ENCODE data around the gene KRTAP4-2.
A peak's percentile ranks its signal among the peaks of the same experiment; 100 is the strongest.
"Not testable (repeated sequence)": the region's sequence is repeated elsewhere in the genome, so short reads cannot be mapped to it uniquely, and the experiment has no call there.

KRTAP4-2 gene

DNA sequence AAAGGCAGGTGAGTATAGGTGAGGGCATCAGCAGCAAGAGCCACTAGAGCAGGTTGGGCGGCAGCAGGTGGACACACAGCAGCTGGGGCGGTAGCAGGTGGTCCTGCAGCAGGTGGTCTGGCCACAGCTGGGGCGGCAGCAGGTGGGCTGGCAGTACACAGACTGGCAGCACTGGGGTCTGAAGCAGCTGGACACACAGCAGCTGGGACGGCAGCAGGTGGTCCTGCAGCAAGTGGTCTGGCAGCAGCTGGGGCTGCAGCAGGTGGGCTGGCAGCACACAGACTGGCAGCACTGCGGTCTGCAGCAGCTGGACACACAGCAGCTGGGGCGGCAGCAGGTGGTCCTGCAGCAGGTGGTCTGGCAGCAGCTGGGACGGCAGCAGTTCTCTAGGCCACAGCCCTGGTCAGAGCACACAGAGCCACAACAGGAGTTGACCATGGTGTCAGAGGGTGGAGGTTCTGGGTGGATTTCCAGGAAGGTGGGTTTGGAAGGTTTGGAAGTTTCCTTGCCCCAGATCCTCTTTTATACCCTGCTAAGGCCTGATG is at the start of gene KRTAP4-2:
Gene KRTAP4-2, minus strand, starts transcription at position 495 of the 545 bp plus-strand sequence. Its CDS starts 57 bp downstream, at position 438.
- DNase-seq (ENCODE audit: low read depth): no peak

DNA sequence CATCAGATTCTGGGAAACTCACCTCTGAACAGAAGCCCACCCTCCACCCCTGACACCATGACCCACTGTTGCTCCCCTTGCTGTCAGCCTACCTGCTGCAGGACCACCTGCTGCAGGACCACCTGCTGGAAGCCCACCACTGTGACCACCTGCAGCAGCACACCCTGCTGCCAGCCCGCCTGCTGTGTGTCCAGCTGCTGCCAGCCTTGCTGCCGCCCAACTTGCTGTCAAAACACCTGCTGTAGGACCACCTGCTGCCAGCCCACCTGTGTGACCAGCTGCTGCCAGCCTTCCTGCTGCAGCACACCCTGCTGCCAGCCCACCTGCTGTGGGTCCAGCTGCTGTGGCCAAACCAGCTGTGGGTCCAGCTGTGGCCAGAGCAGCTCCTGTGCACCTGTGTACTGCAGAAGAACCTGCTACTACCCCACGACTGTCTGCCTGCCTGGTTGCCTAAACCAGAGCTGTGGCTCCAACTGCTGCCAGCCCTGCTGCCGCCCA is 48.6 kb upstream of the KRTAP4-2 start, which contains the start of gene KRTAP9-2:
Gene KRTAP9-2, plus strand, starts transcription at position 51 of the 498 bp plus-strand sequence. Its CDS starts 7 bp downstream, at position 58.
- DNase-seq (ENCODE audit: low read depth): not testable (repeated sequence)

DNA sequence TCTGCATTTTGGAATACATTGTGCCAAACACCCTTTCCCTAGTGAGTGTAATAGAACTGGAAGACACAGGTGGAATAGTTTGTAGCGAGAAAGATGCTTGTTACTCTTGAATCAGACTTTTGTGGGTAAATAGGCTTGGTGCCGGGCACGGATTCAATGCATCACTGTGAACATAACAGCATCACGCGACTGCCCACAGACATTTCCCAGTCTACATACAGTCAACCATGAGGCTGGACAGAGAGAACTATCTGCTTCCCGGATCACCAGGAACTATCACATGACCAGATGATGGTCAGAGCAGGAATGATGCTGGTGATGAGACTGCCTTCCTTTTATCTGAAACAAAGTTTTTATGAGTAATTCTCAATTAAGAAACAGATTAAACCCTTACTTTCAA is 48.0 kb upstream of the KRTAP4-2 start:
- DNase-seq (ENCODE audit: low read depth): no peak

DNA sequence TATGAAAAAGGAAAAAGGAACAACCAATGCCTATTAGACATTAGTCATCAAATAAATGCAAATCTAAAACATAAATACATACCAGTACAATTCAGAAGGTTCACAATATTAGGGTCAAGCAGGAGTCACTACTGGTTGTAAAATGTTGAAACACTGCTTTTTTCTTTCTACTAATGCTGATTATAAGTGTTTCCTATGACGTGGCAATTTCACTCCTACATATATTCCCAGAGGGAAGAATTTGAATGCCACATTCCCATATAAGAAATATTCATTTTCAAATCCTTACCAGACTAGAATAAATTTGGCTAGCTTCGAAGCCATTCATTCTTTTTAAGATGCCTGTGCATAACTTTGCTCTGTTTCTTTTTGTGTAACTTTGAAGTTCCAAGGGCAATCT is 45.8 kb upstream of the KRTAP4-2 start:
- DNase-seq (ENCODE audit: low read depth): no peak

DNA sequence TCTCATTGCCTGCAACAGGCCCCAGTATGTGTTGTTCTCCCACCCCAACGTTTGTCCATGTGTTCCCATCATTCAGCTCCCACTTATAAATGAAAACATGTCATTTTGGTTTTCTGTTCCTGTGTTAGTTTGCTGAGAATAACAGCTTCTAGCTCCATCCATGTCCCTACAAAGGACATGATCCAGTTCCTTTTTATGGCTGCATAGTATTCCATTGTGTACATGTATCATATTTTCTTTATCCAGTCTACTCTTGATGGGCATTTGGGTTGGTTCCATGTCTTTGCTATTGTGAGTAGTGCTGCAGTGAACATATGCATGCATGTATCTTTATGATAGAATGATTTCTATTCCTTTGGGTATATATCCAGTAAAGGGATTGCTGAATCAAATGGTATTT is 37.7 kb upstream of the KRTAP4-2 start:
- DNase-seq (ENCODE audit: low read depth): no peak

DNA sequence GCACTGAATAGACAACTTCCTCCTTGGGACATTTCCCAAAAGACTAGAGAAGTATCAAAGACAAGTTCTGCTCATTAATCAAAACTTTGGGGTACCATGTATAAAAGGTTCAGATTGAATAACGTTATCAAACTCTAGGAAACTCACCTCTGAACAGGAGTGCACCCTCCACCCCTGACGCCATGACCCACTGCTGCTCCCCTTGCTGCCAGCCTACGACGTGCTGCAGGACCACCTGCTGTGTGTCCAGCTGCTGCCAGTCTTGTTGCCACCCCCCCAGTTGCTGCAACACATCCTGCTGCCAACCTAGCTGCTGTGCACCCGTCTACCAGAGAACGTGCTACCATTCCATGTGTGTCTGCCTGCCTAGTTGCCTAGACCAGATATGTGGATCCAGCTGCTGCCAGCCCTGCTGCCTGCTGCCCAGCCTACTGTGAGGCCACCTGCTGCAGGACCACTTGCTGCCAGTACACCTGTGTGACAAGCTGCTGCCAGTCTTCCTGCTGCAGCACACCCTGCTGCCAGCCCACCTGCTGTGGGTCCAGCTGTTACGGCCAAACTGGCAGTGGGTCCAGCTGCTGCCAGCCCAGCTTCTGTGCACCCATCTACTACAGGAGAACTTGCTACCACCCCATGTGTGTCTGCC is 34.6 kb upstream of the KRTAP4-2 start:
- no peak for DNase-seq (ENCODE audit: low read depth)

DNA sequence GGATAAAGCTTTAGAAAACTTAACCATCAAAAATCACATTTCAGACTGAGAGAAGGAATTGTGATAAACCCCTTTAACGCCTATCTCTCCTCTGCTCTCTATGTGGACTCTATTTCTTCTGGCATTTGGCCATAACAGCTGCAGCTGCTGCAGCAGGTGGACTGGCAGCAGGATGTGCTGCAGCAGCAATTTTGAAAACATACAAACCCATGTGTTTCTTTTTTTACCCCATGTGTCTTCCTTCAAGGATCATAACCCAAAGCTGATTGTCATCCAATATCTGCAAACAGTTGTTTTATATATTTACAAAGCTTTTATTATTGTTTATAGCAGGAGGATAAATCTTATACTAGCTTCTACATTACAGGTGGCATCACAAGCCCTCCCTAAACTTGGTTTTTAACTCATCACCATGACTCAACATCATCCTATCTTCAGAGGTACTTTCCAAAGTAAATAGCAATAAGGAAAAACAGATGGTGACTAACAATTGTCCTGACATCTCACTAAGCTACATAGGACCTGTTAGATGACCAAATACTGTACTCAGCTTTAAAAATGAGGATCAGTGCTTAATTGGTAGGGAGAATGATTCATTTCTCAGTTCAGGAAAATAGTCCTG is 33.9 kb upstream of the KRTAP4-2 start:
- DNase-seq (ENCODE audit: low read depth): peak; percentile 21

DNA sequence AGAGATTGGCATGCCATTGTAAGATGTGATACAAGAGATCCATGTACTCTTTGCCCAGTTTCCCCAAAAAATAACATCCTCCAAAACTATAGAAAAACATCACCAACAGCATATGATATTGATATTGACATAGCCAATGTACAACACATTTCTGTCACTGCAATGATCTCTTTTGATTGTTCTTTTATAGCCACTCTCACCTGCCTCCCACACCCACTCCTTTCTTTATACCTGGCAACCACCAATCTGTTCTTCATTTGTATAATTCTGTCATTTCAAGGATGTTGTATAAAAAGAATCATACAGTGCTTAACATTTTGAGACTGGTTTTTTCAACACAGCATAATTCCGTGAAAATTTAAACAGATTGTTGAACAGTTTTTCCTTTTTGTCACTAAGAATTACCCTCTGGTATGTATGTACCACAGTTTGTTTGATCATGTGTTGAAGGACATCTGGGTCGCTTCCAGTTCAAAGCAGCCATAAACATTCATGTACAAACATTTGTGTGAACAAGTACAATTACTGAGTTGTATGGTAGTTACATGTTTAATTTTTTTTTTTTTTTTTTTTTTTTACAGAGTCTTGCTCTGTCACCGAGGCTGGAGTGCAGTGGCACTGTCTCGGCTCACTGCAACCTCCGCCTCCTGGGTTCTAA is 21.5 kb upstream of the KRTAP4-2 start:
- no peak for DNase-seq (ENCODE audit: low read depth)

DNA sequence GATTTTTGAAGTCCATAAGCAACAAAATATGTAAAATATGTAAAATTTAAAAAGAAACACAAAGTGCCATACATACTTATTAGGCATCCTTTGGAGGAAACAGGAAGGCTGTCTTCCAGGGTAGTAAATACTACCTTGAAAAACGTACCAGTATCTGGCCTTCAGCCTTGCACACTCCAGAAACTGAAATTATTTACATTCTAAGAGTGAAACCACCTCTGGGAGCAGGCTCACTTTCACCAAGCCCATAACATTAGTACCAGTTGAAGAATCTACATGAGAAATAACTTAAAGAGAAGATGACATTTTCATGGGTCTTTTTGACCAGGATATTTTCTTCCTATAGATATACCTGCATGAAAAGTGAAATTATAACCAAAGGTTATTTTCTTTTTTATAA is 18.0 kb upstream of the KRTAP4-2 start:
- DNase-seq (ENCODE audit: low read depth): no peak

DNA sequence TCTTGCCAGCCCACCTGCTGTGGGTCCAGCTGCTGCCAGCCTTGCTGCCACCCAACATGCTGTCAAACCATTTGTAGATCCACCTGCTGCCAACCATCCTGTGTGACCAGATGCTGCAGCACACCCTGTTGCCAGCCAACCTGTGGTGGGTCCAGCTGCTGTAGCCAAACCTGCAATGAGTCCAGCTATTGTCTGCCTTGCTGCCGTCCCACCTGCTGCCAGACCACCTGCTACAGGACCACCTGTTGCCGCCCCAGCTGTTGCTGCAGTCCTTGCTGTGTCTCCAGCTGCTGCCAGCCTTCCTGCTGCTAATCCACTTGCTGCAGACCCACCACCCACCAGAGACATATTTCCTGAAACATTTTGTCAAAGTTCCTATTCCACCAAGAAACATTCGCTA is 12.3 kb upstream of the KRTAP4-2 start:
- no peak for DNase-seq (ENCODE audit: low read depth)

DNA sequence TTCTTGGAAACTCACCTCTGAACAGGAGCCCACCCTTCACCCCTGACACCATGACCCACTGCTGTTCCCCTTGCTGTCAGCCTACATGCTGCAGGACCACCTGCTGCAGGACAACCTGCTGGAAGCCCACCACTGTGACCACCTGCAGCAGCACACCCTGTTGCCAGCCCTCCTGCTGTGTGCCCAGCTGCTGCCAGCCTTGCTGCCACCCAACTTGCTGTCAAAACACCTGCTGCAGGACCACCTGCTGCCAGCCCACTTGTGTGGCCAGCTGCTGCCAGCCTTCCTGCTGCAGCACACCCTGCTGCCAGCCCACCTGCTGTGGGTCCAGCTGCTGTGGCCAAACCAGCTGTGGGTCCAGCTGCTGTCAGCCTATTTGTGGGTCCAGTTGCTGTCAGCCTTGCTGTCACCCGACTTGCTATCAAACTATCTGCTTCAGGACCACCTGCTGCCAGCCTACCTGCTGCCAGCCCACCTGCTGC is 11.9 kb upstream of the KRTAP4-2 start, which contains the start of gene KRTAP9-1:
Gene KRTAP9-1, plus strand, starts transcription at position 51 of the 482 bp plus-strand sequence. Its CDS starts 0 bp downstream, at position 51.
- DNase-seq (ENCODE audit: low read depth): not testable (repeated sequence)

DNA sequence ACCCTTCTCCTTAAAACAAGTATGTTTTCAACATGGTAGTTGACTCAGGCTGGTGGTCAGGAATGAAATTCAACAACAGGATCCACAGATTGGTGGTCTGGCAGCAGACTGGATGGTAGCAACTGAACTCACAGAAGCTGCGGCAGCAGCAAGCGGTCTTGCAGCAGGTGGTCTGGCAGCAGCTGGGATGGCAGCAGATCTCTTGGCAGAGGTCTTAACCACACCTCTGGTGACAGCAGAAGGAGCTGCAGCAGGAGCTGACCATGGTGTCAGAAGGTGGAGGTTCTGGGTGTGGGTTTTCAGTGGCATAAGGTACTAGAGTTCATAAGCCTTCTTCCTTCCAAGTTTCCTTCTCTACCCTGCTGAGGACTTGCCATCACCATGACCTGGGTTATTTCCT is 8.9 kb upstream of the KRTAP4-2 start:
- no peak for DNase-seq (ENCODE audit: low read depth)

DNA sequence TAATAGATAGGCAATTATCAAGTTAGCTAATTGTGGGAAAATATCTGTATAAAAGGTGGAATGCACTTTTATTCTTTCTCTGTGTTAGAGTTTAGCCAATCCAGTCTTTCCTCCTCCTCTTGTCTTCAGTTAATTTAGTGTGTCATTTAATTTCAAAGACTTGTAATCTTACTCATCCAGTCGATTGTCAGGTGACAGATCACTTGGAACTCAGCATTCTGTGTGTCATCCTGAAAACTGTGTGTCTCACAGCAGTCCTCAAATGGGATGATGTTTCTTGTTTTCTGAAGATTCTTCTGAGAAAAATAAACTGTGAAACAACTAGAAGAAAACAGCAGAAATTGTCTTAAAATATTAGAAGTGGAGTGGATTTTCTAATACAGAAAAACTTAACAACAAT is 7.0 kb upstream of the KRTAP4-2 start:
- DNase-seq (ENCODE audit: low read depth): no peak

DNA sequence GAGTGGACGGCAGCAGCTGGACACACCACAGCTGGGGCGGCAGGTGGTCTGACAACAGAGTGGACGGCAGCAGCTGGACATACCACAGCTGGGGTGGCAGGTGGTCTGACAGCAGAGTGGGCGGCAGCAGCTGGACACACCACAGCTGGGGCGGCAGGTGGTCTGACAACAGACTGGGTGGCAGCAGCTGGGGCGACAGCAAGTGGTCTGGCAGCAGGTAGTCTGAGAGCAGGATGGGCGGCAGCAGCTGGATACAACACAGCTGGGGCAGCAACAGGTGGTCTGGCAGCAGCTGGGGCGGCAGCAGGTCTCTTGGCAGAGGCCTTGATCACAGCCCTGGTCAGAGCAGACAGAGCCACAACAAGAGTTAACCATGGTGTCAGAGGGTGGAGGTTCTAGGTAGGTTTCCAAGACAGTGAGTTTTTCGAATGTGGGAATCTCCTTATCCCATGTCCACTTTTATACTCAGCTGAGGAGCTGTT is 6.5 kb upstream of the KRTAP4-2 start, which contains the start of gene KRTAP4-1:
Gene KRTAP4-1, minus strand, starts transcription at position 432 of the 482 bp plus-strand sequence. Its CDS starts 57 bp downstream, at position 375.
- no peak for DNase-seq (ENCODE audit: low read depth)

DNA sequence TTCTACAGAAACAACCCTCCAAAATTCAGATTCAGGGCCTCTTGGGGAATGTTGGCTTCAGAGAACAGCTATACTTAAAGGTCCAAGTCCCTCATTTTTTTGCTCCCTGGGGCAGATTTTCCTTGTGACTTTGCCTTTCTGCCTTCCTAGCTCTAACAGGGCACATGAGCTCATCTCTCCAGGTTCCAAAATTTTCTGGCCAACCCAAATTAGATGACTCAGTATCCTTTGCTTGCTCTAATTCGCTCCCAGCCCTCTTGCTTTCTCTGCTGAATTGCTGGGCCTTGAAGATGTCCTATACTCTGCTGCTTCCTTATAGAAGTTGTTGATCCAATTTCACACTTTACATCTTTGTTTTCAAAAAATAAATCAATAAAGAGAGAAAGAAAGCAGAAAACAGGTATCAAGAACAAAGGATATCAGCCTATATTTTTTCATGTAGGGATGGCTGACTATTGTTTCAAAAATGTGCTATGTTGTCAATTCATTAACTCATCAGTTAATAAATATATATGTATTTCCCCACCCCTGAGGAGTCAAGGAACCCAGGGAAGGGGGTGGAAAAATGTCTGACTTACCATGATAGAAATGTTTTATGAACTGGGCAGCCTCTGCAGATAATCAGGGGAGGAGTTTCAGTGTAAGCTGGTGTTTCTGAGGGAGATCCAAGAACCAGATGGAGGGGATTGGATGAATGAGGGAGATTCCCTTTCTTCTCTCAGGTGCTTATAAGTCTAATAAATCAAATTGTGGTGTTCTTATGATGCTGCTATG is 1.0 kb upstream of the KRTAP4-2 start:
- peak; percentile 28 for DNase-seq (ENCODE audit: low read depth)

DNA sequence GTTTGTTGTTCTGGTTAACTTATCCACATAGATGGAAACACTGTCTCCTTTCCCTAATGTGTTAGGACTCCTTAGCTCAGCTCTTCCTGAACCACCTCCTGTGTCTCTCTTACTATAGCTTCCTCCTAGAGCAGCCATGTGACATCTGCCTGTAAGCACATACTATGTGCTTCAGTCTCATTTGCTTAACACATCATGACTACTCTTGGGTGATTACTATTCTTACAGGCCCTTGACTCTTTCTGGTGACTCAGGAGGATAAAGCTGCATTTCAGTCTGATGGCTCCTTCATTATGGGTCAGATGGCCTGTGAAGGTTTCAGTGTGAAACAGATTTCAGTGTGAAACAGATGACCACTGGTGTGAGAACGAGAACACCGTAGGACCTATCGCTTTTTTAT is 320 bp upstream of the KRTAP4-2 start:
- DNase-seq (ENCODE audit: low read depth): peak; percentile 27

DNA sequence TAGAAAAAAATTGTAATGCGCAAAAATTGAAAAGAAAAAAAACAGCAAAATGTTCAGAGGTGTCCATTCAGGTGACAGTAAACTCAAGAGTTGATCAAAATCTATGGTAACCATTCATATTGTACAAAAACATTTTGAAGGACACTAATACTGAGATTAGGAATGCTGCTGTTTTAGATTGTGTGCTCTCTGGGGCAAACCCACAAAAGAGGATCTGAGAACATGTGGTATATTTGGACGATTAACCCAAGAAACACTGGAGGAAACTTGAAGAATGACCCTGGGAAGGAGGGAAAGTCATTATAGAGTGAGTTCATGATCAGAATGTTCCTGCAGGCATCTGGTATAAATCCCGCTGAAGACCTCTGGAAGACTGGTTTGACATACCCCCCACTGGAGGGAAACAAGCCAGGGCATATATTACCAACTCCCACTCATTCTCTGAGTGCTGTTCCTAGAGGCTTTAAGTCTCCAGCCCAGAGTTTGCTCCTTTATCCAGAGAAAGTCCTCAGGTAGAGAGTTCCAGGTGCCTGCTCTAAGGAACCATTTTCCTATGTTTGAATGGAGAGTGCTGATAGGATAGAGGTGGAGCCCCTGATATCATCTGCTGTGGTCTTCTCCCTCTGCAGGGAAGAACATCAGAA is 1.2 kb downstream of the KRTAP4-2 start:
- no peak for DNase-seq (ENCODE audit: low read depth)

DNA sequence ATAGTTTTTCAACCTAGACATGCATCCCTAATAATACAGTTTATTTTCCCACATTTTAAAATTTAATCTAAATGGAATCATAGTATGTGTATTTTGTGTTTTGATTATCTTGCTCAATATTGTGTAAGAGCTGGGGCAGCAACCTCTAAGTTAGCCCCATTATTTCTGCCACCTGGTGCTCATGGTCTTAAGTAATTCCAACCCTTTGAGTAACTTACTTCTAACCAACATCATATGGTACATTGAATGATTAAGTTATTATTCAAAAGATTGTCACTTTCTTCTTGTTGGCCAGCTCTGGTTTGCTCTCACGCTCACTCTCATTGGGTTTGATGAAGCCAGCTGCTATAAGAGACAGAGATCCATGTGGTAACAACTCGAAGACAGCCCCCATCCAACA is 6.1 kb downstream of the KRTAP4-2 start:
- DNase-seq (ENCODE audit: low read depth): no peak

DNA sequence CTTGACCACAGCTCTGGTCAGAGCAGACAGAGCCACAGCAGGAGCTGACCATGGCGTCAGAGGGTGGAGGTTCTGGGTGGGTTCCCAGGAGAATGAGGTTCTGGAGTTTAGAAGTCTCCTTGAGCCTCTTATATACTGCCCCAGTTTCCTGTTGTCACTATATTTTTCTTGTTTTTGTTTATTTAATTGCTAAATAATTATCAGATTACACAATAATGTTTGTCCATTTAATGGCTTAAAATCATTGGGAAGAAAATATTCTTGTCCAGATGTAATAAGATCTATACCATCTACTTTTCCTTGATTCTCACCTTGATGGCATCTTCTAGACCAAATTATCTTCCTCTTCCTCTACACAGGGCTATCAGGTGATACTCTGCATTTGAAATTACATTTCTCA is 9.9 kb downstream of the KRTAP4-2 start, which contains the start of gene KRTAP4-3:
Gene KRTAP4-3, minus strand, starts transcription at position 101 of the 400 bp plus-strand sequence. Its CDS starts 49 bp downstream, at position 52.
- no peak for DNase-seq (ENCODE audit: low read depth)

DNA sequence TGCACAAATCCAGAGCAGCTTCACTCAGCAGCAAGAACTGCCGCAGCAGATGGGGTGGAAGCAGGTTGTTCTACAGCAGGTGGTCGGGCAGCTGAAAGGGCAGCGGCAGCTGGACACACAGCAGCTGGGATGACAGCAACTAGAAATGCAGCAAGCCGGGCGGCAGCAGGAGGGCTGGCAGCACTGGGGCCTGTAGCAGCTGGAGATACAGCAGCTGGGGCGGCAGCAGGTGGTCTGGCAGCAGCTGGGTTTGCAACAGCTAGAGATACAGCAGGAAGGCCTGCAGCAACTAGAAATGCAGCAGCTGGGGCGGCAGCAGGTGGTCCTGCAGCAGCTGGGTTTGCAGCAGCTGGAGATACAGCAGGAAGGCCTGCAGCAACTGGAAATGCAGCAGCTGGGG is 10.5 kb downstream of the KRTAP4-2 start:
- DNase-seq (ENCODE audit: low read depth): no peak

DNA sequence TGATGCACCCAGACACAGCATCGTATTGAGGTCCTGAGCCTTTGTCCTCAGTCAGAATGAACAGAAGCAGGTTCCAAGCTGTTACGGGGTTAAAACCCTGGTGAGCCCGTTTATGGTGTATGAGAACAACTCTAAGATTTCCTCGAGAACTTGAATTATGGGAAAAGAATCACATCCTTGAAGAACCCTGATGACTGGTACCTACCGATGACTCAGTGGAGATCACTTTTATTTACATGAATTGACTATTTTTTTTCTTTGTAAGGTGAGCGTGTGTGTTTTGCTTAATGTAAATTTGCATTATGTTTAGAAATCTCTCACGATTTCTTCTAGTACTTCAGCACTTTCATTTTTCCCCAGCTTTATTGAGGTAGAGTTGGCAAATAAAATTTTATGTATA is 14.2 kb downstream of the KRTAP4-2 start:
- DNase-seq (ENCODE audit: low read depth): no peak

Data from GM04503 (cell line).